IPS-20b (cell line): ENCODE data around the gene CNPY1.
"Not testable (repeated sequence)": the region's sequence is repeated elsewhere in the genome, so short reads cannot be mapped to it uniquely, and the experiment has no call there.

ENCODE experiments used
- H3K27ac ChIP-seq: one replicate; pipeline ENCODE4 v1.5.1; 2013; ENCODE audit warnings: low read length
- H3K27me3 ChIP-seq: 2 replicates; pipeline ENCODE4 v1.6.1; 2013; ENCODE audit warnings: mild to moderate bottlenecking, low read length, inconsistent platforms; ENCODE audit not compliant: insufficient read depth
- H3K36me3 ChIP-seq: 2 replicates; pipeline ENCODE4 v1.6.1; 2013; ENCODE audit warnings: low read depth, mild to moderate bottlenecking, inconsistent platforms, low read length, moderate library complexity; ENCODE audit not compliant: insufficient read depth
- H3K4me1 ChIP-seq: 2 replicates; pipeline ENCODE4 v1.6.1; 2013; ENCODE audit warnings: mild to moderate bottlenecking, control low read depth, inconsistent platforms, low read length, moderate library complexity; ENCODE audit not compliant: insufficient read depth
- H3K4me3 ChIP-seq: 2 replicates; pipeline ENCODE4 v1.5.1; 2013; ENCODE audit warnings: mild to moderate bottlenecking, low read length, inconsistent platforms
- H3K9ac ChIP-seq: 2 replicates; pipeline ENCODE4 v1.6.1; 2013; ENCODE audit warnings: low read depth, mild to moderate bottlenecking, inconsistent platforms, low read length, moderate library complexity
- H3K9me3 ChIP-seq: 2 replicates; pipeline ENCODE4 v1.6.1; 2013; ENCODE audit warnings: mild to moderate bottlenecking, low read depth, low read length, inconsistent platforms; ENCODE audit not compliant: insufficient read depth

CNPY1 gene

GRCh38 chr7:155565596-155565995 is 19.2 kb upstream of the CNPY1 start:
- Histone ChIP-seq H3K36me3 (no peaks in the 10 kb centered on the region), H3K9ac (no peak overlapping the region), H3K4me1 (no peaks in the 10 kb centered on the region), H3K27ac (no peak overlapping the region), H3K9me3 (no peaks in the 10 kb centered on the region), H3K27me3 (no peaks in the 10 kb centered on the region), H3K4me3 (no peak overlapping the region)

- not testable (repeated sequence) for H3K36me3 ChIP-seq, H3K27me3 ChIP-seq, H3K9me3 ChIP-seq, H3K9ac ChIP-seq, H3K4me1 ChIP-seq, H3K4me3 ChIP-seq, H3K27ac ChIP-seq
These were observed 16.6 kb upstream of the CNPY1 start for GRCh38 chr7:155562976-155563375.

GRCh38 chr7:155562106-155562505 is 15.7 kb upstream of the CNPY1 start:
- Histone ChIP-seq H3K27ac (no peak overlapping the region), H3K9ac (no peak overlapping the region), H3K27me3 (no peaks in the 10 kb centered on the region), H3K36me3 (no peaks in the 10 kb centered on the region), H3K4me3 (no peak overlapping the region), H3K4me1 (no peaks in the 10 kb centered on the region), H3K9me3 (no peaks in the 10 kb centered on the region)

DNA sequence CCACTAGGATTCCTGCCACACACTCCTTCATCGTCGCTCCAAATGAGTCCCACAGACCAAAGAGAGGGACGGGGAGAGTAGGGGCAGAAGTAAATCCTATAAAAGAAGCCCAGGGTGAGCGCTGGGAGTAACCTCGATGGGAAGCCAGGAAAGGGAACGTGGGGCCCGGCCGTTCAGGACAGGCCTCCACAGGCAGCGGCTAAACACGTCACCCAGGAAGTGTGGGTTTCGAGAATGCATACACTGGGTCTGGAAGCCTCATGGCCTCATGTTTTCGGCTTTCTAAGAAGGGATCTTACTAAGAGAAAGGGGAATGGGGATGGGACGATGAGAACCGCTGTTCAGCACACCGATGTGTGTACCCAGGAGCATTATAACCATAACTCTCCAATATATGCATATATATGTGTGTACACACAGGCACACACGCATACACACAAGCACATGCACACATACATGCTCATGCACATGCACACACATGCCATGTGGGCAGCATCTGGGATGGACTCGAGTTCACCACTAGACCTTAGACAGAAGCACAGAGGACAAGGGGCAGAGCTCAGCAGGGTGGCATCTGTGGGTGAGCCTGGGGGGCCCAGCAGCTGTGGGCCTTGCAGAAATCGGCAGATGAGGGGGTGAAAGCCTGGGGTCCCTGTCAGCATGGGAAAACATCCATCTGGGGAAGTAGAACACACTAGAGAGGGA is 14.8 kb upstream of the CNPY1 start:
- Histone ChIP-seq H3K4me3 (no peak overlapping the region), H3K27me3 (no peaks in the 10 kb centered on the region), H3K9ac (no peak overlapping the region)

DNA sequence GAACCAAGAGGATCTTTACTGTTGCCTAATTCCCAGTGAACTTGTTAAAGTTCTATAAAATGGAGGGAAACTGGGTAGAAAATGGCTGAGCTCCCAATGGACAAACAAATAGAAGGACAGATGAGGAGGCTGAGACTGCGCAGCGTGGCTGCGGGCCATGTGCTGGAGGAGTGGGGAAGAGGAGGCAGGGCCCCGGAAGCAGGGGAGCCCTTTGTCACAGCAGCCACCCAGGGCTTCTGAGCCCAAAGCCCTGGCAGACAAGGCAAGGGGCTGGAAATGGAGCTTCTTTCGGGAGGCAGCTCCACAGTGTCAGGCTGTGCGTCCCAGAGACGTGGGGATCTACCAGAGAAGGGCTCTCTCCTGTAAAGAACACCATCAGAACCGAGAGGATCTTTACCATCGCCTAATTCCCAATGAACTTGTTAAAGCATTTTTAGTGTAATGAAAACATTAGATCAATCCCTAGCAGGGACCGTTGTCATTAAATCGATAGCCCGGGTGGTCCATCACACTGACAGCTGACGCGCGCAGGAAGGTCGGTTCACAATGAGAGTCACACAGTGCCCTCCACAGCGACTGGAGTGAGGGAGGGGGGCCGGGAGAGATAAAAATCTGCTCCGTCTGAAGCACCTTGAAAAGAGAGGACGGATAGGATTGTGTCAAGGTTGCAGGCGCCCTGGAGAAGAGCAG is 14.0 kb upstream of the CNPY1 start:
- Histone ChIP-seq H3K4me1 (no peaks in the 10 kb centered on the region), H3K27me3 (no peaks in the 10 kb centered on the region), H3K9me3 (no peaks in the 10 kb centered on the region), H3K27ac (no peak overlapping the region), H3K9ac (no peak overlapping the region), H3K4me3 (no peak overlapping the region), H3K36me3 (no peaks in the 10 kb centered on the region)

More for the DNA sequence above, 14.8 kb upstream of the CNPY1 start:
- Histone ChIP-seq H3K36me3 (no peaks in the 10 kb centered on the region), H3K4me1 (no peaks in the 10 kb centered on the region), H3K9me3 (no peaks in the 10 kb centered on the region), H3K27ac (no peak overlapping the region)

- no peak overlapping the region for H3K9ac ChIP-seq
- H3K36me3 ChIP-seq = no peaks in the 10 kb centered on the region
- no peak overlapping the region for H3K4me3 ChIP-seq
- H3K27me3 ChIP-seq = no peaks in the 10 kb centered on the region
- H3K27ac ChIP-seq = no peak overlapping the region
- no peaks in the 10 kb centered on the region for H3K9me3 ChIP-seq
- no peaks in the 10 kb centered on the region for H3K4me1 ChIP-seq
These were observed 13.3 kb upstream of the CNPY1 start for GRCh38 chr7:155559519-155560108.

- no peaks in the 10 kb centered on the region for H3K36me3 ChIP-seq
- no peak overlapping the region for H3K9ac ChIP-seq
- no peak overlapping the region for H3K4me3 ChIP-seq
- no peaks in the 10 kb centered on the region for H3K27me3 ChIP-seq
- H3K9me3 ChIP-seq = no peaks in the 10 kb centered on the region
- no peak overlapping the region for H3K27ac ChIP-seq
- H3K4me1 ChIP-seq = no peaks in the 10 kb centered on the region
These were observed 12.6 kb upstream of the CNPY1 start for GRCh38 chr7:155558961-155559360.

DNA sequence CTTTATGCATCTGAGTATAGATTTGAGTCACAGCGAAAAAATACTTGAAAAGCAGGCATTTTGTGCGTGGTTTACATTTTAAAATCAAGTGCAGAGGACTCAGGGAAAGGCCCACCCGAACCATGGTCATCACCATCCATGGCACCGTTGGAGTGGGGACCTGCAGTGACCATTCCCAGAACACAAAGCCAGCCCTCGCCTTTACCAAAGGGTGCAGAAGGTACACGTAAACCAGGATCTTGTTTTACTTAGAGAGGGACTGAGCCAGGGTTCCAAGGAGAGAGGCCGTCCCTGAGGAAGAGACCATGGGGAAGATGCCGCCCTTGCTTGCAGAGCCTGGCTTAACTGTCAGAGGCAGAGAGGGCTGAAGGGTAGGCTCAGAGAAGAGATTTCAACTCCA is 12.0 kb upstream of the CNPY1 start:
- Histone ChIP-seq H3K4me3 (no peak overlapping the region), H3K9me3 (no peaks in the 10 kb centered on the region), H3K9ac (no peak overlapping the region), H3K27ac (no peak overlapping the region), H3K27me3 (no peaks in the 10 kb centered on the region), H3K36me3 (no peaks in the 10 kb centered on the region), H3K4me1 (no peaks in the 10 kb centered on the region)

GRCh38 chr7:155557778-155558177 is 11.4 kb upstream of the CNPY1 start:
- Histone ChIP-seq H3K9me3 (no peaks in the 10 kb centered on the region), H3K4me3 (no peak overlapping the region), H3K4me1 (no peaks in the 10 kb centered on the region), H3K27ac (no peak overlapping the region), H3K9ac (no peak overlapping the region), H3K27me3 (no peaks in the 10 kb centered on the region), H3K36me3 (no peaks in the 10 kb centered on the region)

DNA sequence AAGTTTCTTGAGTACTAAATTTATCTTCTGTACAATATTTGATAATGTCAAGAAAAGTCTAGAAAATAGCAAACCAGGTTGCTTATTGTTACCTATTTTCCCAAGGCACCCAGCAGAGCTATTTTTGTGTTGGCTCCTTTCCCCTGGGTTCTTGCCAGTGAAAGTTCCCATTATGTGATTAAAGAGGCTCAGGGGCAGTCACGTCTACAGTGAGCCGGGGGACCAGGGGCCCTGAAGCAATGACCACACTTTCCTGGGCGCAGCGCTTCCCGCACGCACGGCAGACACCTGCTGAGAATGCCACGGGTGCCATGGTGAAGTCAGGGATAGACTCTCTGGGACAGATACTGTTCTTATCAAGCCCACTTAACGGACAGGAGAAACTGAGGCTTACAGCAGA is 10.4 kb upstream of the CNPY1 start:
- no peaks in the 10 kb centered on the region for H3K4me1 ChIP-seq

DNA sequence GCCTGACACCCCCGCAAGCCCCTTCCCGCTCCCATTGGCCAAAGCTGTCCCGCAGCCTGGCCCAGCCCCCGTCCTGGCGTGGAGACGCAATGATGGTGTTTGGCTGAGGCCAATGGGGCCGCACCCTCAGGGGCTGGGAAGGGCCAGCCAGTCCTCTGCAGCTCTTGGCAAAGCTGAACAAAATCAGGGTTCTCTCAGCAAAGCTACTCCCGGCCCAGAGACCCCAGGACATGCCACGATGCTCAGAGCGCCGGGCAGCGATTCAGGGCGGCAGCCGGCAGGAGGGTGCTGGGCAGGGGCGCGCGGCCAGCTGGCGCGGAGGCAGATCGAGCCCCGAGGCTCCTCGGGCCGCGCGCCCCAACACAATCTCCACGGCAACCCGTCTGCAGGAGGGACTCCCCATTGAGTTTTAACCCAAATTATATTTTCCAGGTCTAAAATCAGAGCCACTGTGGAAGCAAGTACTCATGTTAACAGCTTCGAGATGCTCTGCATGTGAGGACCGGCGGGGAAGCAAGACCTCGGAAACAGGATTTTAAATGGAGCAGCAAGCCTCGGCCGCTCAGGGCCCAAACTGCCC is 8.8 kb upstream of the CNPY1 start:
- no peak overlapping the region for H3K4me3 ChIP-seq
- no peaks in the 10 kb centered on the region; the same call in 1 of the 2 replicates for H3K27me3 ChIP-seq
- no peak overlapping the region for H3K9ac ChIP-seq
- H3K36me3 ChIP-seq = no peaks in the 10 kb centered on the region
- no peaks in the 10 kb centered on the region for H3K9me3 ChIP-seq
- H3K4me1 ChIP-seq = no peaks in the 10 kb centered on the region
- no peak overlapping the region for H3K27ac ChIP-seq

More for the DNA sequence above, 10.4 kb upstream of the CNPY1 start:
- Histone ChIP-seq H3K27me3 (no peaks in the 10 kb centered on the region), H3K9ac (no peak overlapping the region), H3K4me3 (no peak overlapping the region), H3K36me3 (no peaks in the 10 kb centered on the region), H3K27ac (no peak overlapping the region), H3K9me3 (no peaks in the 10 kb centered on the region)

GRCh38 chr7:155553871-155554270 is 7.5 kb upstream of the CNPY1 start:
- Histone ChIP-seq H3K27ac (no peak overlapping the region), H3K4me3 (no peak overlapping the region), H3K9me3 (no peaks in the 10 kb centered on the region), H3K36me3 (no peaks in the 10 kb centered on the region), H3K4me1 (no peaks in the 10 kb centered on the region), H3K9ac (no peak overlapping the region), H3K27me3 (no peaks in the 10 kb centered on the region; the same call in 1 of the 2 replicates)
